ENCODE results near the gene GABRG3.

GRCh38 chr15:27486683-27487647 is 516.0 kb downstream of the GABRG3 start:
- no peak for TF ChIP-seq TCF7 (IDR thresholded peaks at IDR 0.05; ENCODE audit: borderline replicate concordance)
- no peak for TF ChIP-seq TAF15 (IDR thresholded peaks at IDR 0.05; ENCODE audit: low read depth, low read length)
- no peak for TF ChIP-seq CHD1 (IDR thresholded peaks at IDR 0.05; ENCODE audit: low read length)
- TF ChIP-seq POLR2A (conservative IDR thresholded peaks at IDR 0.05), result no peak
- no peak for TF ChIP-seq ZNF224 (CRISPR knock-in tag; IDR thresholded peaks at IDR 0.05)
- TF ChIP-seq FOXP1 (CRISPR knock-in tag; IDR thresholded peaks at IDR 0.05), result no peak

Measured in K562 (cell line).